Raji (cell line): ENCODE measurements around the gene CPM.

ENCODE experiments used
- POLR2A ChIP-seq: IDR thresholded peaks from 2 replicates; pipeline ENCODE4 v1.6.1; 2011; ENCODE audit warnings: low read depth, low read length, control low read depth; ENCODE audit not compliant: insufficient read depth

The CPM gene

GRCh38 chr12:68807576-68808387 lies 125.2 kb downstream of the CPM start, which contains the start of gene MDM2:
Gene MDM2 (plus strand): TSS chr12:68808177. CDS start chr12:68808478, 301 bp downstream.
- TF ChIP-seq POLR2A = peak; percentile 80

GRCh38 chr12:68806488-68807237 lies 126.3 kb downstream of the CPM start:
- TF ChIP-seq POLR2A = no peak

DNA sequence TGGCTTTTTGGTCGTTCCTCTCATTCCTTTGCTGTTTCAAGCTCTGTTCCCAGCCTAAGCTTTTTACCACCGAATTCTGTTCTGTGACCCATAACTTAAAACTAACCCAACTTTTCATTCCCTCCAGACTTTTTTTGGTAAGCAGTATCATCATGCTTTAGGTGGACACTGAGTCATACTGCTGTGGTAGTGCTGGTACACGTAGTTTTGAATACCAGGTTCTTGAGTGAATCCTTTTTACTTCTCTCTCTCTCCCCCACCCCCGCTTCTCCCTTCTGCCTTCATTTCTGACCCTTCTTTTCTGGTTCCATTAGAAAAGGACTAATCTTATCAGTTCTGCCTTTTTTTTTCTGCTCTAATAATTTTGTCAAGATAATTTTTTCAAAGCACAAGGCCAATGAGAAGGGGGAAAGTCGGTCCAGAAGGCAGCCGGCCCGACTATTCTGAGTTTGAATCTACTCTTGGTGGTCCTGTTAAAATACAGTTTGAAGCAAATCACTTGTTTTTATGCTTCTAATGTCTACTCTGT lies 127.3 kb downstream of the CPM start:
- TF ChIP-seq POLR2A = no peak

GRCh38 chr12:68804657-68805591 lies 128.0 kb downstream of the CPM start:
- TF ChIP-seq POLR2A = no peak

GRCh38 chr12:68803948-68804656 lies 128.9 kb downstream of the CPM start:
- no peak for TF ChIP-seq POLR2A
